Heart left ventricle (tissue), 16 donors: Measurements from ENCODE around the gene IGFBPL1. TPM values are rescaled to one million over a fixed set of nuclear protein-coding genes. Genes with fewer than 3 reads are reported as not detected.

Experiments
- ATAC-seq, 4 donors: fragments of 200-7000 bp; cut with Tn5 transposase; one replicate each; pipeline ENCODE4 v1.9.1; 2020 to 2022; ENCODE audit warnings: moderate library complexity in 4 of 4, mild to moderate bottlenecking in 3 of 4, moderate number of reproducible peaks in 1 of 4
- DNase-seq, 5 donors: peaks; one replicate each; pipeline ENCODE4 v3.0.0-alpha.2; 2020
- H3K27ac ChIP-seq, 12 donors: fragments of 200-600 bp; sonication (generic) in 4 of 12; one replicate each; pipeline versions ENCODE4 v1.5.0 to v1.8.0; 2016 to 2022; ENCODE audit warnings: mild to moderate bottlenecking in 2 of 12
- H3K27me3 ChIP-seq, 9 donors: fragments of 200-600 bp; sonication (generic) in 2 of 9; one replicate each; pipeline versions ENCODE4 v1.5.1 to v1.8.0; 2016 to 2022; ENCODE audit warnings: mild to moderate bottlenecking in 3 of 9
- H3K36me3 ChIP-seq, 9 donors: fragments of 200-600 bp; sonication (generic) in 2 of 9; one replicate each; pipeline versions ENCODE4 v1.5.0 to v1.8.0; 2018 to 2022; ENCODE audit warnings: mild to moderate bottlenecking in 2 of 9
- H3K4me1 ChIP-seq, 12 donors: fragments of 200-600 bp; sonication (generic) in 4 of 12; one replicate each; pipeline versions ENCODE4 v1.5.0 to v1.8.0; 2016 to 2022; ENCODE audit warnings: mild to moderate bottlenecking in 3 of 12
- H3K4me3 ChIP-seq, 12 donors: fragments of 200-600 bp; sonication (generic) in 4 of 12; one replicate each; pipeline versions ENCODE4 v1.5.0 to v1.8.0; 2017 to 2022; ENCODE audit warnings: mild to moderate bottlenecking in 9 of 12, moderate library complexity in 4 of 12
- H3K9me3 ChIP-seq, 12 donors: fragments of 200-600 bp; sonication (generic) in 4 of 12; one replicate each; pipeline versions ENCODE4 v1.5.0 to v1.8.0; 2016 to 2022; ENCODE audit warnings: mild to moderate bottlenecking in 1 of 12
- POLR2A ChIP-seq, 2 donors: fragments of 450-650 bp; IDR thresholded peaks; one replicate each; pipeline ENCODE4 v1.6.1; 2017; ENCODE audit warnings: antibody characterized with exemption in 2 of 2, mild to moderate bottlenecking in 2 of 2, moderate library complexity in 2 of 2
- WGBS, 4 donors: extraction: QIAGEN DNeasy Blood & Tissue Kit in 2 of 4; methylation state at CpG; one replicate each; pipeline versions ENCODE4 v1.1.5 to v1.1.7; 2013 to 2018; 5-methylcytosine and 5-hydroxymethylcytosine counted together
- intact Hi-C, 10 donors: fragments of 100-400 bp; cut with DNase I; formaldehyde crosslinking; loops; one replicate each; pipeline versions ENCODE4 v1.11.1 to v1.14.2; 2022
- polyA plus RNA-seq, 2 donors: library from polyadenylated mRNA; stranded (reverse); fragments of 200-250 nt; gene quantifications; one replicate each; pipeline ENCODE4 v1.2.3, GENCODE V29; 2013
- total RNA-seq, 9 donors: library from RNA; depleted of rRNA in 2 of 9; stranded (reverse); fragments of >200 nt in 2 of 9; fragmentation: NEBNext Ultra II Directional in 3 of 9; extraction: Animal tissue kit (Norgen Biotek cat#: 25700) in 3 of 9; gene quantifications; one replicate each; pipeline versions ENCODE4 v1.1.0 to v1.2.4, GENCODE V29; 2016 to 2023
- TF ChIP-seq, protein P1 (sequence below), 12 donors: fragments of 200-600 bp; sonication (generic) in 4 of 12; IDR thresholded peaks; one replicate each; pipeline versions ENCODE4 v1.5.0 to v1.8.0; 2018 to 2022; ENCODE audit warnings: antibody characterized with exemption in 12 of 12, mild to moderate bottlenecking in 5 of 12
- donor health status: ischemic (EF 13 %, LVEDD 7.1; RV severe dilation, severe dysfunction).
- donor health status: healthy with polysubstance abuse.
- donor health status: DM: no; HTN: yes; CAD: no.
- donor health status: DM: no; HTN: no; CAD: no.
- donor health status: ischemic (EF 25% LVEDD 6.9; RV normal size, moderate dysfunction).
- donor health status: ischemic (EF 25% LVEDD 5.7; RV mildly dilated, moderate dysfunction).
- donor health status: healthy.
- donor health status: DM: yes; HTN: yes; CAD: no.
- donor health status: ischemic (EF 35%, LVEDD 5.7; RV mildly dilated, moderate dysfunction).
- donor health status: nonischemic (EF 11% LVEDD 7.7; RV severe dilation, severe dysfunction).
- donor health status: DM: yes; HTN: yes; CAD: no.
- donor health status: PGD.
- donor health status: ischemic (EF 29% LVEDD 5.4; RV normal size, mild dysfunction).
- donor health status: nonischemic (EF 23%, LVEDD 6.1; RV moderate dilation, normal function).

The IGFBPL1 gene
- total and polyA plus RNA-seq, 11 donors = 0.19 to 0.26 TPM; not detected in 9

DNA sequence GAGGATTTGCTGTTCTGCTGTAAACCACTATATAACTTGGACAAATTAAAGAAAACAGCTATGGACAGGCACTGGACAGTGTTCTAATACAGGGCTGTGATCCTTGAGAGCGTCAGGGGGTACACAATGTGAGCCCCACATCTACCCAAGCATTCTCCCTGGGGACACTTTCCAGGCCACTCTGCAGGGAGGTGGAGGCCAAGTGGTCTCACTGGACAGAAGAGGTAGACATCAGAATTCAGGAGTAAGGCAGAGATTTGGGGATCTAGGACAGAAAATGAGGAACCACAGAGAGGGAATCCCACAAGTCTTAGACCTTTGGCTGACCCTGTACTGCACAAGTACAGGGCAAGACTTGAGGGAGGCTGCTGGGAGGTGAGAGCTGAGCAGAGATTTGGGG lies 3.8 kb upstream of the IGFBPL1 start:
- WGBS, 4 donors = 73 to 96% (median 81%) methylated on average over 1 of the region's 1 CpG
- peaks cover 0 to 63% (median 11%) of the 10 kb centered on the region in 9 donors for H3K27me3 ChIP-seq
- TF ChIP-seq, protein P1, sequence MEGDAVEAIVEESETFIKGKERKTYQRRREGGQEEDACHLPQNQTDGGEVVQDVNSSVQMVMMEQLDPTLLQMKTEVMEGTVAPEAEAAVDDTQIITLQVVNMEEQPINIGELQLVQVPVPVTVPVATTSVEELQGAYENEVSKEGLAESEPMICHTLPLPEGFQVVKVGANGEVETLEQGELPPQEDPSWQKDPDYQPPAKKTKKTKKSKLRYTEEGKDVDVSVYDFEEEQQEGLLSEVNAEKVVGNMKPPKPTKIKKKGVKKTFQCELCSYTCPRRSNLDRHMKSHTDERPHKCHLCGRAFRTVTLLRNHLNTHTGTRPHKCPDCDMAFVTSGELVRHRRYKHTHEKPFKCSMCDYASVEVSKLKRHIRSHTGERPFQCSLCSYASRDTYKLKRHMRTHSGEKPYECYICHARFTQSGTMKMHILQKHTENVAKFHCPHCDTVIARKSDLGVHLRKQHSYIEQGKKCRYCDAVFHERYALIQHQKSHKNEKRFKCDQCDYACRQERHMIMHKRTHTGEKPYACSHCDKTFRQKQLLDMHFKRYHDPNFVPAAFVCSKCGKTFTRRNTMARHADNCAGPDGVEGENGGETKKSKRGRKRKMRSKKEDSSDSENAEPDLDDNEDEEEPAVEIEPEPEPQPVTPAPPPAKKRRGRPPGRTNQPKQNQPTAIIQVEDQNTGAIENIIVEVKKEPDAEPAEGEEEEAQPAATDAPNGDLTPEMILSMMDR (IDR thresholded peaks at IDR 0.05) = no peak
- no peak for TF ChIP-seq POLR2A (IDR thresholded peaks at IDR 0.05)
- H3K36me3 ChIP-seq = no peaks in the 10 kb centered on the region
- H3K4me1 ChIP-seq = peaks cover 0 to 14% (median 0%) of the 10 kb centered on the region in 12 donors
- ATAC-seq (no peak), DNase-seq (no peak)
- no peak overlapping the region for H3K4me3 ChIP-seq
- H3K9me3 ChIP-seq = no peaks in the 10 kb centered on the region
- intact Hi-C loops = no loop called here
- H3K27ac ChIP-seq = no peak overlapping the region

DNA sequence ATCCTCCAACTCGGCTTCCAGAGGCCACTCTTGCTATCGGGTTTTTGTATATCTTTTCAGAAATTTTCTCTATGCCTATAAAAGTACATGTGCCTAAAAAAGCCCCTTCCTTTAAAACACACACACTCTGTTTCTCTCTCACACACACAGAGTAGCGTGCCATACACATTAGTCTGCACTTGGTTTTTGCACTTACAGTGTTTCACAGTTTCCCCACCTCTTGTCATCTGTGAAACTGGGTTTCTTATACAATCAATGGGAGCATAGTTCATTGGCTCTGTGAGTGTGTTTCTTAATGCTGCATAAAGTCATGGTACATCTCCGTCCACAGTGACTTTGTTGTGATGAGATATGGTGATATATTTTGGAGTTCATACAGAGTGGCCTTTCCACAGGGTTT lies 664 bp upstream of the IGFBPL1 start:
- intact Hi-C loops = no loop called here
- TF ChIP-seq POLR2A (IDR thresholded peaks at IDR 0.05) = no peak
- TF ChIP-seq, protein P1 (IDR thresholded peaks at IDR 0.05) = no peak
- H3K4me1 ChIP-seq = peaks cover 0 to 14% (median 0%) of the 10 kb centered on the region in 12 donors
- ATAC-seq = no peak
- no peak overlapping the region for H3K27ac ChIP-seq
- H3K27me3 ChIP-seq = peaks cover 0 to 77% (median 20%) of the 10 kb centered on the region in 9 donors
- H3K4me3 ChIP-seq = no peak overlapping the region
- DNase-seq = no peak
- H3K36me3 ChIP-seq = no peaks in the 10 kb centered on the region
- no peaks in the 10 kb centered on the region for H3K9me3 ChIP-seq
- 73 to 80% (median 78%) methylated on average over 4 of the region's 4 CpGs for WGBS, 4 donors

DNA sequence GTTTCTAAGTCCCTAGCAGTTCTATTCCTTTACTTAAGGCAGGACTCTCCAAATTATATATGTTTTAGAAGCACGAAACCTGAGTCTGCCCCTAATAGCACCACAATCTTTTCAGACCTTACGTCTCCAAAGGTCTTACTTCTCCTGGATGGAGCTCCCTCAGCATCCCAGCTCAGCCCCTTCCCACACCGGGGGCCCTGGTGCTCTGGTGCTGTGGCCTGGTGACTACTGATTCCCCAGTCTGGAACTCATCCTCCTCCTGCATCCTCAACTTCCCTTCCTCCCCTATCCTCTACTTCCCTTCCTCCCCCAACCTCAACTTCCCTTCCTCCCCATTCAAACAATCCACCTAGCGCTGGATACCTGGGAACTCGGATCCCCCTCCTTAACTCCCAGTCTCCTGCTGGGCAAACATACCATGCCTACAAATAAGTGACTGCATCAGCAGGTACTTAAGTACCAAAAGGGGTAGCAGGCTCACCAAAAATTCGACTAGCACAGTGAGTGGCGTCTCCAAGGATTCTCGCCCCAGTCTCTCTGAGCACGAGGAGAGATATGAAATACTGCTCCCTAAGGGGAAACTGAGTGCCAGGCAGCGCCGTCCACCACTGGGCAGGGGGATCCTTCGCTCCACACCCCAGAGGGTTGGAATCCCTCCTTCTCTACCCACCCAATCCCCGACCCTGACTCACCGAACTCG lies 831 bp downstream of the IGFBPL1 start:
- ATAC-seq (no peak), DNase-seq (no peak)
- no peak overlapping the region for H3K27ac ChIP-seq
- TF ChIP-seq, protein P1 (IDR thresholded peaks at IDR 0.05) = no peak
- TF ChIP-seq POLR2A (IDR thresholded peaks at IDR 0.05) = no peak
- no peaks in the 10 kb centered on the region for H3K36me3 ChIP-seq
- intact Hi-C loops = no loop called here
- WGBS, 4 donors = 32 to 56% (median 40%) methylated on average over 10 to 15 of the region's 15 CpGs
- H3K4me1 ChIP-seq = peaks cover 0 to 14% (median 0%) of the 10 kb centered on the region in 12 donors
- no peaks in the 10 kb centered on the region for H3K9me3 ChIP-seq
- peaks cover 0 to 68% (median 20%) of the 10 kb centered on the region in 9 donors for H3K27me3 ChIP-seq
- H3K4me3 ChIP-seq = peak overlapping the region in 2 of 12 donors; percentile 47 to 48

DNA sequence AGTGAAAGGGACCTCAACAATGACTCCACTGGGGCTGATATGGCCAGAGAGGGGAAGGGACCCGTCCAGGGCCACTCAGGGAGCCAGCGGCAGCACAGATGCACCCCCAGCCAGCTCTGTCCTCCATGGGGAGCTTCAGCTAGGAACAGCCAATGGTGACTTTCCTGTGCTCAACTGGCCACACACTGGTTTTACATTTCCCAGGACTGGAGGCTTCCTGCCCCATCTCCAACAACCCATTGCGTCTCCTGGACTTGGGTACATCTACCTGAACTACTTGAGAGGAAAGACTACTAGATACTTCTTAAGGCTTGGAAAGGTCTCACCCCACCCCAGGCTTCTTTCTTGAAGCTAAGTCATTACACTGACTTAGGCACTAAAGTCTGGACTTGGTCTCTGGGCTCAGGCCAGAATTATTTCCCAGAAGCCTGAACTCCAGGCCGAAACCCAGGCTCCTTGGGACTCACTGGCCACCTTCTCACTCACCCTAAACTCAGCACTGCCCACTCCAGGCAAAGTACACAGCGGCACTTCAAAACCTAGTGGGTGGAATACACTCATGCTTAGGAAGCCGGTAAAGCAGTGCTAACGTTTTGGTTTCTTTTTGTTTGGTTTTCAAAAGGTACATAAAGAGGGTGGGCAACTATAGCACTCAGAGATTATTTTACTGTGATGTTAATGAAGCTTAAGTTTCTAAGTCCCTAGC lies 1.5 kb downstream of the IGFBPL1 start:
- TF ChIP-seq, protein P1 (IDR thresholded peaks at IDR 0.05) = no peak
- TF ChIP-seq POLR2A (IDR thresholded peaks at IDR 0.05) = no peak
- Histone ChIP-seq H3K27ac (no peak overlapping the region), H3K27me3 (peaks cover 0 to 68% (median 20%) of the 10 kb centered on the region in 9 donors), H3K4me1 (peaks cover 0 to 14% (median 0%) of the 10 kb centered on the region in 12 donors), H3K4me3 (no peak overlapping the region), H3K9me3 (no peaks in the 10 kb centered on the region), H3K36me3 (no peaks in the 10 kb centered on the region)
- 74 to 84% (median 82%) methylated on average over 7 of the region's 7 CpGs for WGBS, 4 donors
- ATAC-seq (no peak), DNase-seq (no peak)
- intact Hi-C loops = no loop called here
